BLaER1 (cell line): ENCODE measurements around the gene LEKR1.
"Not testable (repeated sequence)": the region's sequence is repeated elsewhere in the genome, so short reads cannot be mapped to it uniquely, and the experiment has no call there.

ENCODE experiments used
- H3K27ac ChIP-seq: shearing (Covaris generic); formaldehyde crosslinking; 2 replicates; pipeline ENCODE4 v1.8.1; 2022
- H3K27me3 ChIP-seq: shearing (Covaris generic); formaldehyde crosslinking; 2 replicates; pipeline ENCODE4 v1.8.1; 2022
- H3K36me3 ChIP-seq: shearing (Covaris generic); formaldehyde crosslinking; 2 replicates; pipeline ENCODE4 v1.8.1; 2022
- H3K4me1 ChIP-seq: shearing (Covaris generic); formaldehyde crosslinking; 2 replicates; pipeline ENCODE4 v1.8.1; 2022
- H3K4me2 ChIP-seq: shearing (Covaris generic); formaldehyde crosslinking; 2 replicates; pipeline ENCODE4 v1.8.1; 2022
- H3K4me3 ChIP-seq: shearing (Covaris generic); formaldehyde crosslinking; 2 replicates; pipeline ENCODE4 v1.8.1; 2022
- H3K9ac ChIP-seq: shearing (Covaris generic); formaldehyde crosslinking; 2 replicates; pipeline ENCODE4 v1.8.1; 2022
- H3K9me3 ChIP-seq: shearing (Covaris generic); formaldehyde crosslinking; 2 replicates; pipeline ENCODE4 v1.8.1; 2022
- H4K20me1 ChIP-seq: shearing (Covaris generic); formaldehyde crosslinking; 2 replicates; pipeline ENCODE4 v1.8.1; 2022
- Cebpa-rat ChIP-seq: shearing (Covaris generic); IDR thresholded peaks from 2 replicates; pipeline ENCODE4 v1.8.1; 2022

The LEKR1 gene

DNA sequence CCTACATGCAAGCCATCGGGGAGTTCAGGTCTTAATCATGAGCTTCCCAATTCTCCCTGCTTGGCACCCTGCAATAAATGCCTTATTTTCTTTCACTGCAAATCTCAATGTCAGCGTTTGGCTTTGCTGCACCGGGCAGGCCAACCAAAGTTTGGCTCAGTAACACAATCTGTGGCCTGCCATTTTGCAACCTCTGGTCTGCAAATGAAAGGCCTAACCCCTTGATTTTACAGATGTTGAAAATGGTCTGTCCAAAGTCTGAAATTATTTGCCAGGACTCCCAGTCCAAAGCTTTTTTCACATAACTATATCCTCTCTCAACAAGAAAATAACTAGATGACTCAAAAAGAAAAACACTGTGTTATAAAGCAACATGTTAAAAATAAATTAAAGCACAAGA lies 34.0 kb upstream of the LEKR1 start:
- no peak overlapping the region for H3K9ac ChIP-seq
- no peaks in the 10 kb centered on the region for H3K27me3 ChIP-seq
- no peaks in the 10 kb centered on the region for H4K20me1 ChIP-seq
- no peaks in the 10 kb centered on the region for H3K36me3 ChIP-seq
- H3K27ac ChIP-seq = no peak overlapping the region
- H3K4me2 ChIP-seq = no peak overlapping the region
- H3K9me3 ChIP-seq = no peaks in the 10 kb centered on the region
- no peak overlapping the region for H3K4me3 ChIP-seq
- H3K4me1 ChIP-seq = peaks cover 10% of the 10 kb centered on the region; the same call in 1 of the 2 replicates
- TF ChIP-seq Cebpa-rat = no peak

DNA sequence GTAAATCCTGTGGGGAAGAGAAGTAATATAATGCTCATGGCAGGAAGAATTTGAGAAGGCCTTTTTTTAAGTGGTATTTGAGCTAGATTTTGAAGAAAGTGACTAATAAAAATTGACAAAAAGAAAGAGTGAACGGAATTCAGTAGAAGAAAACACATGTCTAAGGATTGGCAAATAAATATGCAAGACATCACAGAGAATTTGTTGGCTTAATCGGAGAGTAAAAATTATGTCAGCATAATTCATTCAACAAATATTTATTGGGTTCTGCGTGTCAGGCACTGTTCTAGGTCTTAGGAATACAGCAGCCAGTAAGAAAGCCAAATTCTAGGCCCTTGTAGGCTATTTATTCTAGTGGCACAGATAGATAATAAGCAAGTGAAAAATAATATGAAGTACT lies 33.6 kb upstream of the LEKR1 start:
- Histone ChIP-seq H4K20me1 (no peaks in the 10 kb centered on the region), H3K9me3 (no peaks in the 10 kb centered on the region), H3K4me1 (peaks cover 10% of the 10 kb centered on the region; the same call in 1 of the 2 replicates), H3K4me3 (no peak overlapping the region), H3K4me2 (no peak overlapping the region), H3K9ac (no peak overlapping the region), H3K36me3 (no peaks in the 10 kb centered on the region), H3K27me3 (no peaks in the 10 kb centered on the region), H3K27ac (no peak overlapping the region)
- TF ChIP-seq Cebpa-rat = no peak

DNA sequence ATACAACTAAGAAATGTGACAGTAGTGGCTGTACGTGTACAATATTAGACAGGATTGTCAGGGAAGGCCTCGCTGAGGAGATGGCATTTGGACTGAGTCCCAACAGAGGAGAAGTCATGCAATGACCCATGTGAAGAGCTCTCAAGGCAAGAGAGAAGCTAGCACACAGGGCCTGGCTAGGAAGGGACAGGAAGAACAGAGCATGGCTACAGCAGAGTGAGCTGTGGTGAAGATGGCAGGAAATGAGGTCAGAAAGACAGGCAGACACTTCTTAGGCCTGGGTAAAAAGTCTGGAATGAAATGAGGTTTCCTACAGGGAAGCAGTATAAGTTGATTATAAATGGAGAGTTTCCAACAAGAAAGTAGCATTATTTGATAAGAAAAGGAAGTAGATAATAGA lies 33.2 kb upstream of the LEKR1 start:
- Histone ChIP-seq H3K4me2 (no peak overlapping the region), H3K4me1 (peaks cover 10% of the 10 kb centered on the region; the same call in 1 of the 2 replicates), H3K27ac (no peak overlapping the region), H3K27me3 (no peaks in the 10 kb centered on the region), H4K20me1 (no peaks in the 10 kb centered on the region), H3K36me3 (no peaks in the 10 kb centered on the region), H3K9me3 (no peaks in the 10 kb centered on the region), H3K9ac (no peak overlapping the region), H3K4me3 (no peak overlapping the region)
- no peak for TF ChIP-seq Cebpa-rat

DNA sequence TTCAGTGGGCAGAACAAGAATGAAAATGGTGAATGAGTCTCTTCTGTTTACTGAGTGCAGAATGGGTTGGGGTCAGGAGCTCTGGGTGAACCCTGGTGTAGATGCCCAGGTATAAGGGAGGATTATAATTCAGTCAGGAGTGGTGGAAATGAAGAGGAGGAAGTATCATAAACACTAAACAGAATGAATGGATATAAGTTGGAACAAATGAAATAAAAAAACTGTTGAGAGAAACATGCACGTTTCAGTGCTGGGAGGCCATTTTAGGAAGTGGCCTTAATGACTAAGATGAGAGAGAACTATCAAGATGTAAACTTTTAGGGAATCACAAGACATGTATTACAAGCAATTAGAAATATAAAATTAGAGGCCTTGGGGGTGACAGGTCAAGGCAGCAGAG lies 32.8 kb upstream of the LEKR1 start:
- Histone ChIP-seq H3K27ac (no peak overlapping the region), H3K27me3 (no peaks in the 10 kb centered on the region), H3K9me3 (no peaks in the 10 kb centered on the region), H3K4me2 (no peak overlapping the region), H3K36me3 (no peaks in the 10 kb centered on the region), H3K4me1 (peaks cover 10% of the 10 kb centered on the region; the same call in 1 of the 2 replicates), H3K9ac (no peak overlapping the region), H4K20me1 (no peaks in the 10 kb centered on the region), H3K4me3 (no peak overlapping the region)
- TF ChIP-seq Cebpa-rat = no peak

DNA sequence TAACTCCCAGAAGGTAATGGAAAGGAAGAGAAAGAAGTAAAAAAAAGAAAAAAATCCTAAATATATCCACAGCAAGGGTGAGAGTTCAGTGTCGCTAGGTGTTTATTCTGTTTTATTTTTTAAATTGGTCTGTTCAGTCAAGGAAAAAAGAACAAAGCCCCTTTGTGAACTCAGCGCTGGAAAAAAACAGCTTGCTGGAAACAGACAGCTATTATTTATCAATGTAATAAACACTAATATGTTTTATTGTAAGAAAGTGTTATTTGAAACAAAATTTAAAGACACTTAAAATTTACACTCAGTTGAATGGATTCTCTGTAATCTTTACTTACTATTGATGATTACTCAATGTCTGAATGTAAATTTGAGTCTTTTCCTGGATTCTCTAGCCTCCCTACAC lies 32.3 kb upstream of the LEKR1 start:
- no peak for TF ChIP-seq Cebpa-rat
- no peaks in the 10 kb centered on the region for H3K27me3 ChIP-seq
- H3K36me3 ChIP-seq = no peaks in the 10 kb centered on the region
- H3K4me1 ChIP-seq = peaks cover 10% of the 10 kb centered on the region; the same call in 1 of the 2 replicates
- H3K4me3 ChIP-seq = no peak overlapping the region
- no peak overlapping the region for H3K27ac ChIP-seq
- no peak overlapping the region for H3K9ac ChIP-seq
- no peak overlapping the region for H3K4me2 ChIP-seq
- no peaks in the 10 kb centered on the region for H3K9me3 ChIP-seq
- H4K20me1 ChIP-seq = no peaks in the 10 kb centered on the region

DNA sequence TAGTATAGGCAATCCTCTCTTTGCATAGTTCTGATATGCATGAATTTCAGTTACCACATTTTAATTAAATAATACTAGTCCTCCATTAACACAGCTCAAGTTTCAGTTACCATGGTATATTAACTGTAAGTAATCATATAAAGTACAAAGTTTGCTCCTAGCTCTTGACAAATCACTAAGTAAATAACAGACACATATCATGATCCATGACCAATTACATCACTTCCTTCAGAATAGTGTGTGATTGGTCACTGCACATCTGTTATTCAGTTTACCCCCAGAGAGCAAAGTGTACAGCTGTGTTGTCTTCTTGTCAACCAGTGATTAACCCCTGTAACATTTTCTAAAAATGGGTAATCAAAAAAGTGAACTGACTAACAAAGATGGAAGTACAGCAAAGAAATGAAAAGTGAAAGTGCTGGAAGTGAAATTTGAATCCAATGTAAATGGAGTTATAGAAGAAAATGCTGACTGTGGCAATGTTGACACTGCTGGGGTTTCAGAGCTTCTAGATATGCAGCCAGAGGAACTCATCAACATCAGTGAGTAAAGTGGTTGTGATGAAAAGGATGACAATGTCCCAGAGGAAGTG lies 30.2 kb upstream of the LEKR1 start:
- Histone ChIP-seq H3K27me3 (no peaks in the 10 kb centered on the region), H3K36me3 (no peaks in the 10 kb centered on the region), H3K4me1 (peaks cover 10% of the 10 kb centered on the region; the same call in 1 of the 2 replicates), H3K9me3 (no peaks in the 10 kb centered on the region), H3K27ac (no peak overlapping the region), H4K20me1 (no peaks in the 10 kb centered on the region), H3K9ac (no peak overlapping the region), H3K4me2 (peak overlapping the region; percentile 13), H3K4me3 (no peak overlapping the region)
- no peak for TF ChIP-seq Cebpa-rat

DNA sequence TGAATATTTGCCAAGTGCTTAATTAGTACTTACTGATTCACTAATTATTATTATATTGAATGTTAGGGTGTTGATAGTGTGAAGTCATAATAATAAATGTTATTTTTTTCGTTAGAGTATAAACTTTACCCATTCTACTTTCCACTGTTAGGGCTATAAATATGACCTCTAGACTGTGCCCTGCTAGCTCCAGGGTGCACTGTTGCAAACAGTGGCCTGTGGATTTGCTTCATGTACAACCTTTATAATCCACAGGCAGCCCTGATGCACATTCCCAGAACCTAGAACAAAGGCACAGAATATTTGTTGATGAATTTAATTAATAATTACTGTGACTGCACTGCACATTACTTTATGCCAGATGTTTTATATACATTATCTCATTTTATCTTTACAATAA lies 28.8 kb upstream of the LEKR1 start:
- H3K4me3 ChIP-seq = no peak overlapping the region
- peaks cover 10% of the 10 kb centered on the region; the same call in 1 of the 2 replicates for H3K4me1 ChIP-seq
- H3K4me2 ChIP-seq = no peak overlapping the region
- no peaks in the 10 kb centered on the region for H4K20me1 ChIP-seq
- TF ChIP-seq Cebpa-rat = no peak
- H3K9me3 ChIP-seq = no peaks in the 10 kb centered on the region
- H3K9ac ChIP-seq = no peak overlapping the region
- H3K27me3 ChIP-seq = no peaks in the 10 kb centered on the region
- H3K27ac ChIP-seq = no peak overlapping the region
- no peaks in the 10 kb centered on the region for H3K36me3 ChIP-seq

DNA sequence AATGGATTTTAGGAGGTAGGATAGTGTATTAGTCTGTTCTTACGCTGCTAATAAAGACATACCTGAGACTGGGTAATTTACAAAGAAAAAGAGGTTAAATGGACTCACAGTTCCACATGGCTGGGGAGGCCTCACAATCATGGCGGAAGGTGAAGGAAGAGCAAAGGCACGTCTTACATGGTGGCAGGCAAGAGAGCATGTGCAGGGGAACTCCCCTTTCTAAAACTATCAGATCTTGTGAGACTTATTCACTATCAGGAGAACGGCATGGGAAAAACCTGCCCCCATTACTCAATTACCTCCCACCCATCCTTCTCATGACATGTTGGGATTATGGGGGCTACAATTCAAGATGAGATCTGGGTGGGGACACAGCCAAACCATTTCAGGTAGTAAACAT lies 25.9 kb upstream of the LEKR1 start:
- H3K36me3 ChIP-seq, H3K9me3 ChIP-seq, H4K20me1 ChIP-seq, H3K27ac ChIP-seq, H3K4me2 ChIP-seq, H3K4me1 ChIP-seq, H3K9ac ChIP-seq, H3K4me3 ChIP-seq, H3K27me3 ChIP-seq: not testable (repeated sequence)

DNA sequence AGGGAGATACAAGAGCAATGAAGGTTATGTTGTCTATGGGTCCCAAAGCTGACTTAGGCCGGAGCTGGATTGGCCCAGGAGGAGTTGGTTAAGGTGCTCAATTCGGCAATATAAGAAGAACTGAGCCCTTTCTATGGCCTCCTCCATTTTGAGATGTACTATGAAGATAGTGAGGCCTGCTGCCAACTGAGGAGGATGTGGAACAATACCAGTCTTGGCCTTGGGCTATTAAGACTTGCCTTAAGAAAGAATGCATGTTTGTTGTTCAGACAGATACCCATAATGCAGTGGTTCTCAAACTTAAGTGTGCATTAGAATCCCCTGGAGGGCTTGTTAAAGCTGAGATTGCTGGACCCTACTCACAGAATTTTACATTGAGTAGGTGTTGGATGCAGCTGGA lies 24.4 kb upstream of the LEKR1 start:
- no peak for TF ChIP-seq Cebpa-rat
- no peaks in the 10 kb centered on the region for H3K36me3 ChIP-seq
- no peaks in the 10 kb centered on the region for H3K9me3 ChIP-seq
- H3K4me1 ChIP-seq = no peaks in the 10 kb centered on the region
- no peaks in the 10 kb centered on the region for H4K20me1 ChIP-seq
- H3K4me2 ChIP-seq = no peak overlapping the region
- no peak overlapping the region for H3K4me3 ChIP-seq
- H3K27ac ChIP-seq = no peak overlapping the region
- H3K27me3 ChIP-seq = no peaks in the 10 kb centered on the region
- H3K9ac ChIP-seq = no peak overlapping the region

DNA sequence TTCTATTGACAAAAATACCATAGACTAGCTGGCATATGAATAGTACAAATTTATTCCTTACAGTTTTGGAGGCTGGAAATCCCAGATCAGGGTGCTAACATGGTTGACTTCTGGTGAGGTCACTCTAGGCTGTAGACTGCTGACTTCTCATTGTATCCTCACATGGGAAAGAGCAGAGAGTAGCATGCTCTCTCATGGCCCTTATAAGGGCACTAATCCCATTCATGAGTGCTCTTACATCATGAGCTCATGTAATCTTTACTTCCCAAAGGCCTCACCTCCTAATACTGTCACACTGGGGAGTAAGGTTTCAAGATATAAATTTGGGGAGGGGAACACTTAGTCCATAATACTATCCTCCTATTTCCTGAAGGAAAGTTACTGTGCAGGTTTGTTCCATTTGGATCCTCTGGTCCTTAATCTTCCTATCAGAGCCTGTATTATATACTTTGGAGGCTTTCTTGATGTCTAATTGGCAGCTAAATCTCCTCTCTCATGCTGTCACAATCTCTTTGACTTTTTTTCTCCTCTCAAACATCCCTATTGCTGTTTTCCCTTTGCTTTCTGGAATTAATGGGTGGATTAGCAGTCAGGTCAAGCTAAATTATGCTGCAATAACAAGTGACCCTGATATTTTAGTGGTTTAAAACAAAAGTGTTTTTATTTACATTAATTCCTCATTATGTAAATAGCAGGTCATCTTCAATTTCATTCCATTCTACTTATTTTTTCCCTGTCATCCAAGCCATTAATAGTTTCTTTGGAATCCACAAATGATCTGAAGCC lies 23.1 kb upstream of the LEKR1 start:
- no peak overlapping the region for H3K4me2 ChIP-seq
- H3K27ac ChIP-seq = no peak overlapping the region
- no peaks in the 10 kb centered on the region for H3K9me3 ChIP-seq
- no peak overlapping the region for H3K4me3 ChIP-seq
- H4K20me1 ChIP-seq = no peaks in the 10 kb centered on the region
- H3K27me3 ChIP-seq = no peaks in the 10 kb centered on the region
- no peak for TF ChIP-seq Cebpa-rat
- H3K9ac ChIP-seq = no peak overlapping the region
- no peaks in the 10 kb centered on the region for H3K36me3 ChIP-seq
- no peaks in the 10 kb centered on the region for H3K4me1 ChIP-seq
